ENCODE data around the gene ESPL1.

Gene ESPL1

GRCh38 chr12:53276511-53276910, 8.4 kb downstream of the ESPL1 start:
- TF ChIP-seq POU2F2 (IDR thresholded peaks at IDR 0.05; ENCODE audit: low read depth, low read length) (no peak), PAX5 (IDR thresholded peaks at IDR 0.05; ENCODE audit: insufficient read depth, low read length, severe bottlenecking) (no peak), POLR2AphosphoS5 (IDR thresholded peaks at IDR 0.05; ENCODE audit: low read depth, low read length) (no peak), SPI1 (IDR thresholded peaks at IDR 0.05; ENCODE audit: low read depth, low read length) (no peak), POLR2A (IDR thresholded peaks at IDR 0.05; ENCODE audit: low read depth, low read length) (no peak), TAF1 (IDR thresholded peaks at IDR 0.05; ENCODE audit: low read depth, low read length) (no peak)
- DNase-seq (ENCODE audit: insufficient read length, low spot score) (no peak), FAIRE-seq (no peak)

- TF ChIP-seq POU2F2 (IDR thresholded peaks at IDR 0.05; ENCODE audit: low read depth, low read length): no peak
- no peak for TF ChIP-seq POLR2A (IDR thresholded peaks at IDR 0.05; ENCODE audit: low read depth, low read length)
- TF ChIP-seq POLR2AphosphoS5 (IDR thresholded peaks at IDR 0.05; ENCODE audit: low read depth, low read length): no peak
These were observed 9.9 kb downstream of the ESPL1 start for GRCh38 chr12:53277981-53278380.

GRCh38 chr12:53279283-53279869, 11.3 kb downstream of the ESPL1 start:
- DNase-seq (ENCODE audit: insufficient read length, low spot score): no peak
- TF ChIP-seq SPI1 (IDR thresholded peaks at IDR 0.05; ENCODE audit: low read depth, low read length) (no peak), PAX5 (IDR thresholded peaks at IDR 0.05; ENCODE audit: insufficient read depth, low read length, severe bottlenecking) (no peak), TAF1 (IDR thresholded peaks at IDR 0.05; ENCODE audit: low read depth, low read length) (no peak), POLR2A (IDR thresholded peaks at IDR 0.05; ENCODE audit: low read depth, low read length) (no peak), POU2F2 (IDR thresholded peaks at IDR 0.05; ENCODE audit: low read depth, low read length) (no peak), POLR2AphosphoS5 (IDR thresholded peaks at IDR 0.05; ENCODE audit: low read depth, low read length) (no peak)
- FAIRE-seq: no peak

More at GRCh38 chr12:53277981-53278380, 9.9 kb downstream of the ESPL1 start:
- no peak for DNase-seq (ENCODE audit: insufficient read length, low spot score)
- no peak for FAIRE-seq

GRCh38 chr12:53279888-53280498, 11.9 kb downstream of the ESPL1 start:
- DNase-seq (ENCODE audit: insufficient read length, low spot score) (no peak), FAIRE-seq (no peak)
- TF ChIP-seq PAX5 (IDR thresholded peaks at IDR 0.05; ENCODE audit: insufficient read depth, low read length, severe bottlenecking) (no peak), POLR2A (IDR thresholded peaks at IDR 0.05; ENCODE audit: low read depth, low read length) (no peak), SPI1 (IDR thresholded peaks at IDR 0.05; ENCODE audit: low read depth, low read length) (no peak), POU2F2 (IDR thresholded peaks at IDR 0.05; ENCODE audit: low read depth, low read length) (no peak), TAF1 (IDR thresholded peaks at IDR 0.05; ENCODE audit: low read depth, low read length) (no peak), POLR2AphosphoS5 (IDR thresholded peaks at IDR 0.05; ENCODE audit: low read depth, low read length) (no peak)

- no peak for DNase-seq (ENCODE audit: insufficient read length, low spot score)
- FAIRE-seq: no peak
- TF ChIP-seq POLR2A (IDR thresholded peaks at IDR 0.05; ENCODE audit: low read depth, low read length) (no peak), PAX5 (IDR thresholded peaks at IDR 0.05; ENCODE audit: insufficient read depth, low read length, severe bottlenecking) (no peak), POLR2AphosphoS5 (IDR thresholded peaks at IDR 0.05; ENCODE audit: low read depth, low read length) (no peak), SPI1 (IDR thresholded peaks at IDR 0.05; ENCODE audit: low read depth, low read length) (no peak), TAF1 (IDR thresholded peaks at IDR 0.05; ENCODE audit: low read depth, low read length) (no peak), POU2F2 (IDR thresholded peaks at IDR 0.05; ENCODE audit: low read depth, low read length) (no peak)
These were observed 18.3 kb downstream of the ESPL1 start for GRCh38 chr12:53286448-53286847.

- FAIRE-seq (peak; percentile 90), DNase-seq (ENCODE audit: insufficient read length, low spot score) (peak; percentile 76)
- TF ChIP-seq PAX5 (IDR thresholded peaks at IDR 0.05; ENCODE audit: insufficient read depth, low read length, severe bottlenecking) (no peak), POLR2A (IDR thresholded peaks at IDR 0.05; ENCODE audit: low read depth, low read length) (no peak), SPI1 (IDR thresholded peaks at IDR 0.05; ENCODE audit: low read depth, low read length) (no peak), POU2F2 (IDR thresholded peaks at IDR 0.05; ENCODE audit: low read depth, low read length) (no peak), TAF1 (IDR thresholded peaks at IDR 0.05; ENCODE audit: low read depth, low read length) (no peak), POLR2AphosphoS5 (IDR thresholded peaks at IDR 0.05; ENCODE audit: low read depth, low read length) (no peak)
These were observed 19.7 kb downstream of the ESPL1 start for GRCh38 chr12:53287741-53288216.

GRCh38 chr12:53288322-53288721, 20.2 kb downstream of the ESPL1 start:
- no peak for FAIRE-seq

GRCh38 chr12:53289891-53290290, 21.8 kb downstream of the ESPL1 start:
- TF ChIP-seq TAF1 (IDR thresholded peaks at IDR 0.05; ENCODE audit: low read depth, low read length) (no peak), POU2F2 (IDR thresholded peaks at IDR 0.05; ENCODE audit: low read depth, low read length) (no peak)
- no peak for DNase-seq (ENCODE audit: insufficient read length, low spot score)
- FAIRE-seq: no peak

More at GRCh38 chr12:53288322-53288721, 20.2 kb downstream of the ESPL1 start:
- no peak for DNase-seq (ENCODE audit: insufficient read length, low spot score)
- TF ChIP-seq POLR2AphosphoS5 (IDR thresholded peaks at IDR 0.05; ENCODE audit: low read depth, low read length) (no peak), TAF1 (IDR thresholded peaks at IDR 0.05; ENCODE audit: low read depth, low read length) (no peak), POU2F2 (IDR thresholded peaks at IDR 0.05; ENCODE audit: low read depth, low read length) (no peak), POLR2A (IDR thresholded peaks at IDR 0.05; ENCODE audit: low read depth, low read length) (no peak), PAX5 (IDR thresholded peaks at IDR 0.05; ENCODE audit: insufficient read depth, low read length, severe bottlenecking) (no peak), SPI1 (IDR thresholded peaks at IDR 0.05; ENCODE audit: low read depth, low read length) (no peak)

- no peak for DNase-seq (ENCODE audit: insufficient read length, low spot score)
- no peak for TF ChIP-seq POLR2AphosphoS5 (IDR thresholded peaks at IDR 0.05; ENCODE audit: low read depth, low read length)
- no peak for TF ChIP-seq POLR2A (IDR thresholded peaks at IDR 0.05; ENCODE audit: low read depth, low read length)
- TF ChIP-seq PAX5 (IDR thresholded peaks at IDR 0.05; ENCODE audit: insufficient read depth, low read length, severe bottlenecking): no peak
- no peak for TF ChIP-seq SPI1 (IDR thresholded peaks at IDR 0.05; ENCODE audit: low read depth, low read length)
- TF ChIP-seq TAF1 (IDR thresholded peaks at IDR 0.05; ENCODE audit: low read depth, low read length): no peak
- TF ChIP-seq POU2F2 (IDR thresholded peaks at IDR 0.05; ENCODE audit: low read depth, low read length): no peak
- FAIRE-seq: no peak
These were observed 22.6 kb downstream of the ESPL1 start for GRCh38 chr12:53290661-53291060.

- FAIRE-seq (no peak), DNase-seq (ENCODE audit: insufficient read length, low spot score) (no peak)
- TF ChIP-seq PAX5 (IDR thresholded peaks at IDR 0.05; ENCODE audit: insufficient read depth, low read length, severe bottlenecking) (no peak), POLR2AphosphoS5 (IDR thresholded peaks at IDR 0.05; ENCODE audit: low read depth, low read length) (no peak), SPI1 (IDR thresholded peaks at IDR 0.05; ENCODE audit: low read depth, low read length) (no peak), POLR2A (IDR thresholded peaks at IDR 0.05; ENCODE audit: low read depth, low read length) (no peak), POU2F2 (IDR thresholded peaks at IDR 0.05; ENCODE audit: low read depth, low read length) (no peak), TAF1 (IDR thresholded peaks at IDR 0.05; ENCODE audit: low read depth, low read length) (no peak)
These were observed 24.3 kb downstream of the ESPL1 start for GRCh38 chr12:53292426-53292825.
